Measurements from ENCODE around the gene FOLR2.

FOLR2 gene

DNA sequence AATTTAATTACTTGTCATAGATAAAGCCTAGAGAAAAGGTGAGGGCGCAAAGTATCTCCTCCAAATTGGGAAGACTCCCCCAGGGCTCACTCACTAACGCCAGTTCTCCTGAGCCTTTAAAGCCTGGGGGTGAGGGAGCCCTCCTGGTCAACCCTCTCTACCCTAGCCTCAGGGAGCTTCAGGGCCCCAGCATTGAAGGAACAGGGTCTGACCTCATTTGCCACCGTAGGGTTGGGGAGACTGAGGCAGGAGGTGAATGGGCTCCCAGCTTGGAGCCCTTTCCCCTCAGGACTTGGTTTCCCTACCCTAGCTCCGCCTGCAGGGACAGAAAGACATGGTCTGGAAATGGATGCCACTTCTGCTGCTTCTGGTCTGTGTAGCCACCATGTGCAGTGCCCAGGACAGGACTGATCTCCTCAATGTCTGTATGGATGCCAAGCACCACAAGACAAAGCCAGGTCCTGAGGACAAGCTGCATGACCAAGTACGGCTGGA, 1.7 kb downstream of the FOLR2 start:
- H3K36me3 ChIP-seq (ENCODE audit: control insufficient read depth, insufficient read depth, low read length): no peaks in the 10 kb centered on the region
- no peak for DNase-seq (ENCODE audit: extremely low read depth, insufficient read length)
- no peak for TF ChIP-seq CTCF (IDR thresholded peaks at IDR 0.05; ENCODE audit: insufficient read depth, low read length, poor library complexity, severe bottlenecking)
- H3K27me3 ChIP-seq (replicated peaks; ENCODE audit: control insufficient read depth, insufficient read depth, low read length): no peaks in the 10 kb centered on the region
- no peak overlapping the region for H3K4me3 ChIP-seq (replicated peaks; ENCODE audit: low read depth, low read length)

DNA sequence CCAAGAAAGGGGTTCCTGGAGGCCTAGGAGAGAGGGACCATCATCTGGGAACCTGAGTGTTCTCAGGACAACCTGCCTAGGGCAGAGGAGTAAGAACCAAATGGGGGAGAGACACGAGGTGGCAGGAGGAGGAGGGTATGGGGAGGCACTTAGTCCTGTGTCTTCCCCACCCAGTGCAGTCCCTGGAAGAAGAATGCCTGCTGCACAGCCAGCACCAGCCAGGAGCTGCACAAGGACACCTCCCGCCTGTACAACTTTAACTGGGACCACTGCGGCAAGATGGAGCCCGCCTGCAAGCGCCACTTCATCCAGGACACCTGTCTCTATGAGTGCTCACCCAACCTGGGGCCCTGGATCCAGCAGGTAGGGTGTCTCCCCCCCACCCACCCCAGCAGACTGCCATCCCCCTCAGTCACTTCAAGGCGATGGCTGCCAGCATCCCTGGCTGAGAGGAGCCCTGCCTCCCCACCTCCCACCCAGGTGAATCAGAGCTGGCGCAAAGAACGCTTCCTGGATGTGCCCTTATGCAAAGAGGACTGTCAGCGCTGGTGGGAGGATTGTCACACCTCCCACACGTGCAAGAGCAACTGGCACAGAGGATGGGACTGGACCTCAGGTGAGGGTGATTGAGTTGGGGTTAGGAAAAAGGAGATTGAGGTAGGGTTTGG, 4.2 kb downstream of the FOLR2 start:
- TF ChIP-seq CTCF (IDR thresholded peaks at IDR 0.05; ENCODE audit: insufficient read depth, low read length, poor library complexity, severe bottlenecking): no peak
- no peak for DNase-seq (ENCODE audit: extremely low read depth, insufficient read length)
- H3K27me3 ChIP-seq (replicated peaks; ENCODE audit: control insufficient read depth, insufficient read depth, low read length): no peaks in the 10 kb centered on the region
- H3K36me3 ChIP-seq (ENCODE audit: control insufficient read depth, insufficient read depth, low read length): no peaks in the 10 kb centered on the region
- no peak overlapping the region for H3K4me3 ChIP-seq (replicated peaks; ENCODE audit: low read depth, low read length)

DNA sequence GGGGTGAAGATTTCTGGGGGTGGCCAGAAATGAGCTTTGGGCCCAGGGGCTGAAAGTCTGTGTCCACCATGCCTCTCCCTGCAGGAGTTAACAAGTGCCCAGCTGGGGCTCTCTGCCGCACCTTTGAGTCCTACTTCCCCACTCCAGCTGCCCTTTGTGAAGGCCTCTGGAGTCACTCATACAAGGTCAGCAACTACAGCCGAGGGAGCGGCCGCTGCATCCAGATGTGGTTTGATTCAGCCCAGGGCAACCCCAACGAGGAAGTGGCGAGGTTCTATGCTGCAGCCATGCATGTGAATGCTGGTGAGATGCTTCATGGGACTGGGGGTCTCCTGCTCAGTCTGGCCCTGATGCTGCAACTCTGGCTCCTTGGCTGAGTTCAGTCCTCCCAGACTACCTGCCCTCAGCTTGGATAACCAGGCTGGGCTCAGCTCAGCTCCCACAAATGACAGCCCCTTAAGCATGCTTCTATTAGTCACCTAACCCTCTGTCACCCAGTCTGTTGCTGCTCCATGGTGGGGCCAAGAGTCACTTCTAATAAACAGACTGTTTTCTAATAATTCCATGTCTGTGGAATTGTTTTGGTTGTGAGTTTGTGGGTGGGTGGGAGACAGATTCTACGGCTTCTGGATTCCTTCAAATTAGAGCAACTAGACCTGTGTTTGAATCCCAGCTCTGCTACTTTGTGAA, 4.9 kb downstream of the FOLR2 start:
- no peaks in the 10 kb centered on the region for H3K36me3 ChIP-seq (ENCODE audit: control insufficient read depth, insufficient read depth, low read length)
- no peak overlapping the region for H3K4me3 ChIP-seq (replicated peaks; ENCODE audit: low read depth, low read length)
- no peak for TF ChIP-seq CTCF (IDR thresholded peaks at IDR 0.05; ENCODE audit: insufficient read depth, low read length, poor library complexity, severe bottlenecking)
- DNase-seq (ENCODE audit: extremely low read depth, insufficient read length): no peak
- no peaks in the 10 kb centered on the region for H3K27me3 ChIP-seq (replicated peaks; ENCODE audit: control insufficient read depth, insufficient read depth, low read length)

GRCh38 chr11:72222106-72222891, 5.7 kb downstream of the FOLR2 start:
- Histone ChIP-seq H3K4me3 (replicated peaks; ENCODE audit: low read depth, low read length) (peak overlapping the region; percentile 79), H3K36me3 (ENCODE audit: control insufficient read depth, insufficient read depth, low read length) (no peaks in the 10 kb centered on the region; the same call in none of the 2 replicates), H3K27me3 (replicated peaks; ENCODE audit: control insufficient read depth, insufficient read depth, low read length) (no peaks in the 10 kb centered on the region)
- no peak for TF ChIP-seq CTCF (IDR thresholded peaks at IDR 0.05; ENCODE audit: insufficient read depth, low read length, poor library complexity, severe bottlenecking)
- no peak for DNase-seq (ENCODE audit: extremely low read depth, insufficient read length)

DNA sequence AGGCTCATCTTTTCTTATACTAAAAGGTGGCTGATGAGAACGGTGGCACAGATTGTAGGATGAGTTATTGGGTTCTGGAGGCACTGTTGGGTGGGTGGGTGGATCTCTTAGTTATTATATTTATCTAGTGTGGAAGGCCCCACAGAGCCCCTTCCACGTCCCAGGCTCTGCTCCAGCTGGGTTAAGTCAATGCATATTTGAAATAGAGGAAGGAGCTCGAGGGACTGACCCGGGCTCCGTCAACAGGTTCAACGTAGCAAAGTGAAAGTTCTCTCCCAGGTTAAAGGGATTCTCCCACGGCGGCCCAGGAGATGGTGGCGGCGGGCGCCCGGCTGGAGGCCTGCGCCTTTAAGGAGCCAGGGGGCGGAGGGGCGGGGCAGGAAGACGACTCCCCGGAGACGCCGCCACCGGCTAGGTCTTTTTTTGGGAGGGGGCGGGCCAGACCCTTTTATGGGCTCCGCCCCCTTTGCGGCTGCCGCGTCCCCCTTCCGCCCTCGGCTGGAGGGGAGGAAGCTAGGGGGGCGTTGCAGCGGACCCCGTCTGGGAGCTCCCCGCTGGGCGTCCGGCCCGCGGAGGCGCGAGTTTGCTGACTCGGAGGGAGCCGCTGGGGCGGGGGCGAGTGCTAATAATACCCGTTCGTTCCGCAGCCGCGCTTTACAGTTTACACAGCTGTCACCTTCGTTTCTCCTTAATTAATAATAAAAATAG, 6.5 kb downstream of the FOLR2 start:
- TF ChIP-seq CTCF (IDR thresholded peaks at IDR 0.05; ENCODE audit: insufficient read depth, low read length, poor library complexity, severe bottlenecking): no peak
- Histone ChIP-seq H3K4me3 (replicated peaks; ENCODE audit: low read depth, low read length) (peak overlapping the region; percentile 79), H3K27me3 (replicated peaks; ENCODE audit: control insufficient read depth, insufficient read depth, low read length) (no peaks in the 10 kb centered on the region), H3K36me3 (ENCODE audit: control insufficient read depth, insufficient read depth, low read length) (peaks cover 5% of the 10 kb centered on the region)
- DNase-seq (ENCODE audit: extremely low read depth, insufficient read length): peak; percentile 95
